ENCODE measurements around the gene IKZF2. TPM values are rescaled to one million over a fixed set of nuclear protein-coding genes. Genes with fewer than 3 reads are reported as not detected.

Gene IKZF2
- total RNA-seq, 1 experiment from 2014 or later = 5.1 TPM

- DNase-seq (ENCODE audit: low read depth) = no peak
These were observed 149.0 kb downstream of the IKZF2 start for GRCh38 chr2:213002383-213002782.

GRCh38 chr2:213001297-213001910 lies 150.0 kb downstream of the IKZF2 start:
- DNase-seq (ENCODE audit: low read depth) = no peak

GRCh38 chr2:212998626-212999359 lies 152.6 kb downstream of the IKZF2 start:
- DNase-seq (ENCODE audit: low read depth) = peak; percentile 19

GRCh38 chr2:212997526-212998020 lies 153.8 kb downstream of the IKZF2 start:
- no peak for DNase-seq (ENCODE audit: low read depth)

GRCh38 chr2:212995920-212996319 lies 155.5 kb downstream of the IKZF2 start:
- DNase-seq (ENCODE audit: low read depth) = peak; percentile 45

- peak; percentile 36 for DNase-seq (ENCODE audit: low read depth)
These were observed 156.4 kb downstream of the IKZF2 start for GRCh38 chr2:212994976-212995375.

GRCh38 chr2:212991120-212991519 lies 160.3 kb downstream of the IKZF2 start:
- no peak for DNase-seq (ENCODE audit: low read depth)

- DNase-seq (ENCODE audit: low read depth) = no peak
These were observed 160.7 kb downstream of the IKZF2 start for GRCh38 chr2:212990697-212991096.

GRCh38 chr2:212987492-212987891 lies 163.9 kb downstream of the IKZF2 start:
- DNase-seq (ENCODE audit: low read depth) = no peak

- no peak for DNase-seq (ENCODE audit: low read depth)
These were observed 167.3 kb downstream of the IKZF2 start for GRCh38 chr2:212984129-212984528.

GRCh38 chr2:212979799-212980198 lies 171.6 kb downstream of the IKZF2 start:
- DNase-seq (ENCODE audit: low read depth) = no peak

GRCh38 chr2:212979046-212979612 lies 172.3 kb downstream of the IKZF2 start:
- no peak for DNase-seq (ENCODE audit: low read depth)

- no peak for DNase-seq (ENCODE audit: low read depth)
These were observed 174.3 kb downstream of the IKZF2 start for GRCh38 chr2:212977152-212977551.

- DNase-seq (ENCODE audit: low read depth) = no peak
These were observed 176.1 kb downstream of the IKZF2 start for GRCh38 chr2:212975333-212975732.

- DNase-seq (ENCODE audit: low read depth) = peak; percentile 86
These were observed 176.7 kb downstream of the IKZF2 start for GRCh38 chr2:212974692-212975091.

- DNase-seq (ENCODE audit: low read depth) = no peak
These were observed 178.1 kb downstream of the IKZF2 start for GRCh38 chr2:212973347-212973746.

- peak; percentile 62 for DNase-seq (ENCODE audit: low read depth)
These were observed 181.3 kb downstream of the IKZF2 start for GRCh38 chr2:212970132-212970531.

- DNase-seq (ENCODE audit: low read depth) = no peak
These were observed 182.9 kb downstream of the IKZF2 start for GRCh38 chr2:212968284-212969081.

- DNase-seq (ENCODE audit: low read depth) = no peak
These were observed 184.5 kb downstream of the IKZF2 start for GRCh38 chr2:212966884-212967283.

- no peak for DNase-seq (ENCODE audit: low read depth)
These were observed 188.7 kb downstream of the IKZF2 start for GRCh38 chr2:212962691-212963090.

GRCh38 chr2:212961255-212961654 lies 190.2 kb downstream of the IKZF2 start:
- no peak for DNase-seq (ENCODE audit: low read depth)

GRCh38 chr2:212960336-212960735 lies 191.1 kb downstream of the IKZF2 start:
- DNase-seq (ENCODE audit: low read depth) = no peak

Data from LHCN-M2 (cell line).